ENCODE data around the gene NCLN.
A peak's percentile ranks its signal among the peaks of the same experiment; 100 is the strongest.
"Not testable (repeated sequence)": the region's sequence is repeated elsewhere in the genome, so short reads cannot be mapped to it uniquely, and the experiment has no call there.

NCLN gene

DNA sequence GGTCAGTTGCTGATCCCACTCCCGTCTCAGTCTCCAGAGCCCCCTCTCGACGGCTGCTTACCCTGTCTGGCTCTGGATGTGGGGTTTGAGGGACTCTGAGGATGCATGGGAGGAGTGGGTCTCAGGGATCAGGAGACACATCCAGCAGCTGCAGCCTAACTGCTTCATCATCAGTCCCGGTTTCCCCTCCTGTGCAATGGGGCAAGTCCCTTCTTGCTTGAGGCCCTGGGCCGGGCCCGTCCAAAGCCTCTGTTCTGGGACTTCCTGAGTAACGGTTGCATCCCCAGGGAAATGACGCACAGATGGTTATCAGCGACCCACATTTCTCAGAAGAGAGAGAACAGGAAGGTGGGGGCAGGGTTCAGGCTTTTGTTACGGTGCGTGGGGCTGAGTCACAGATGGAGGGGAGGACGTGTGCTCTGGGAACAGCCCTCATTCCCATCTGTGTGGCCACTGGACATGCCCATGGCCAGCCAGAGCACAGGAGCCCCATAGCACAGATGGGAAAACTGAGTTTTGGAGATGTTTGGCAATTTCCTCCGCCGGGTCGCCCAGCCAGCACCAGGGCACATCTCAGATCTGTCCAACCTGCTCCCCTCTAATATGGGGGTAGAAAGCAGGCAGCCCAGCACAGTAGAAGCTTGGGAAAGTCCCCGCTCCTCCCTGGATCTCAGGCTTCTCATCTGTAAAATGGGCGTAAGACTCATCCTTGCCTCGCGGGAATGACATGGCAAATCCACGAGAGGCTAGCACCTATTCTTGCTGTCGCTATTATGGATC lies 30.6 kb upstream of the NCLN start:
- peak; percentile 71 for DNase-seq (ENCODE audit: low spot score)

DNA sequence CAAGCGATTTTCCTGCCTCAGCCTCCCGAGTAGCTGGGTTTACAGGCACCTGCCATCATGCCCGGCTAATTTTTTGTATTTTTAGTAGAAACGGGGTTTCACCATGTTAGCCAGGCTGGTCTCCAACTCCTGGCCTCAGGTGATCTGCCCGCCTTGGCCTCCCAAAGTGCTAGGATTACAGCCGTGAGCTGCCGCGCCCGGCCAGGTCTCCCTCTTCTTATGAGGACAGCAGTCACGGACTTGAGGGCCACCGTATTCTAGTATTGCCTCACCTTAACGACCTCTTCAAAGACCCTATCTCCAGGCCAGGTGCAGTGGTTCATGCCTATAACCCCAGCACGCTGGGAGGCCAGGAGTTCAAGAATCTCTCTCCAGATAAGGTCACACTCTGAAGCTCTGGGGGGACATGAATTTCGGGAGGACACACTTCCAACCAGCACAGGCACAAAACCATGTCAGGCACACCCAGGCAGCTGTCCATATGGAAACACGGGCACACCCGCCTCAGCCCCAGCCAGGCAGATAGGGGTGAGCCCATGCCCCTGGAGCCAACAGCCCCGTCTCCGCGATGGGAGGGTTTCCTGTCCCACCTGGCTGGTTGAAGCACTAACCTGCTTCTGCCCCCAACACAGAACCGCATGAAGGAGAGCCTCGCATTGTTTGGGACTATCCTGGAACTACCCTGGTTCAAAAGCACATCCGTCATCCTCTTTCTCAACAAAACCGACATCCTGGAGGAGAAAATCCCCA lies 28.5 kb upstream of the NCLN start:
- DNase-seq (ENCODE audit: low spot score), result no peak

DNA sequence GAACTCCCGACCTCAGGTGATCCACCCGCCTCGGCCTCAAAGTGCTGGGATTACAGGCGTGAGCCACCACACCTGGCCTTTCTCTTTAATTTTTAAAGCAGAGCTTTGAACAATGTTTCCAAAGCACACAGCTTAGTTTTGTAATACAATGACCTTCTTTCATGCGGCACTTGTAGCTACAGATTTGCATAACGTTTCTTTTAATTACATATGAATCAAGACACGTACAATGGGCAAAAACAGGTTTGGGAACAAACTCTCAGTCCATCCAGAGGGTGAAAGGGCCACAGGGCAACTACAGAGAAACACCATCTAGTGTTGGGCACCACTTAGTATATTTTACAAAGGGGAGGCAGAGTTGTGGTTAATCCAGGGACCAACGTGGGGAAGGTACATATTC lies 26.2 kb upstream of the NCLN start:
- DNase-seq (ENCODE audit: low spot score), result no peak

DNA sequence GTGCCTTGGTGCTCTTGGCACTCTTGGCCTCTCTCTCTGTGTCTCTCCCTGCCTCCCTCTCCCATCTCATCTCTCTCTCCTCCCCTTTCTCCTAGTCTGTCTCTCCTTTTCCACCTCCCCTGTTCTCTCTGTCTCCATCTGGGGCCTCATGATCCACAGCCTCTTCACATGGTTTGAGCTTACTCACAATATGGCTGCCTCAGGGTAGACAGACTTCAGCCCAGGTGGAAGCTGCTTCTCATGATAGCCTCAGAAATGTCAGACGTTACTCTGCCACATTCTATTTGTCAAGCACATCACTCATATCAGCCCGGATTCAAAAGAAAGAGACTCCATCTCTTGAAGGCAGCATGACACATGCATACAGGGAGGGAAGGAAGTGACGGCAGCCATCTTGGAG lies 25.5 kb upstream of the NCLN start:
- no peak for DNase-seq (ENCODE audit: low spot score)

DNA sequence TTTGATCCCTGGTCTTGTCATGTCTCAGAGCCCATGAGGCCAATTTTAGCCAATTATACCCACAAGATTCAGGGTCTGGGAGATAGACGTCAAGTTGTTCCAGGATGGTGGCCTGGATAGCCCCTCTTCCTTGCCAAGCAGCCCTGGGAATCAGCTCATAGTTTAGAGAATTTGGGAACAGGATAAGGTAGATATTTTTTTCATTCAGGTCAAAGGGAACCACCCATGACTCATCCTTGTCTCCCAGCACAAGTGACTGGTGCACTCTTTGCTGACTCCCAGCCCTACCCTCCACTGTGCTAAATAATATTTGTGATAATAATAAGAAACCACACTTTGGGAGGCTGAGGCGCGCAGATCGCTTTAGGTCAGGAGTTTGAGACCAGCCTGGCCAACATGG lies 24.3 kb upstream of the NCLN start:
- DNase-seq (ENCODE audit: low spot score), result no peak

DNA sequence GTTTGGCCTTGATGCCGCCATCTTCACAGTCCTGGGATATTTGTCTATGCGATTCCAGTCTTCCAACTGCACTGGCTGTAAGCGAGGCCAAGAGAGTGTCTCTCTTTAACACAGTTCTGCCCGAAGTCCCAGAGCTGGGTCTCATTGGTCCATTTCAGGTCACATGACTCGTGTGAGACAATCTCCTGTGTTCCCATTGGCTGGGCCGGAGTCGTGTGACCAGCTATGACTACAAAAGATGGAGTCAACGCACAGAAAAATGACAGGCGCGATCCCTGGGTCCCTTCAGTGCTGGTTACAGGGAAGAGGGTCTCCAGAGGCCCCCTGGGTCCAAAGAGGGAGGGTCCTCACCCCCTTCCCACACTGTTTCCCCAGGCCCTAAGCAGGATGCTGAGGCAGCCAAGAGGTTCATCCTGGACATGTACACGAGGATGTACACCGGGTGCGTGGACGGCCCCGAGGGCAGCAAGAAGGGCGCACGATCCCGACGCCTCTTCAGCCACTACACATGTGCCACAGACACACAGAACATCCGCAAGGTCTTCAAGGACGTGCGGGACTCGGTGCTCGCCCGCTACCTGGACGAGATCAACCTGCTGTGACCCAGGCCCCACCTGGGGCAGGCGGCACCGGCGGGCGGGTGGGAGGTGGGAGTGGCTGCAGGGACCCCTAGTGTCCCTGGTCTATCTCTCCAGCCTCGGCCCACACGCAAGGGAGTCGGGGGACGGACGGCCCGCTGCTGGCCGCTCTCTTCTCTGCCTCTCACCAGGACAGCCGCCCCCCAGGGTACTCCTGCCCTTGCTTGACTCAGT lies 23.1 kb upstream of the NCLN start:
- DNase-seq (ENCODE audit: low spot score), result no peak

DNA sequence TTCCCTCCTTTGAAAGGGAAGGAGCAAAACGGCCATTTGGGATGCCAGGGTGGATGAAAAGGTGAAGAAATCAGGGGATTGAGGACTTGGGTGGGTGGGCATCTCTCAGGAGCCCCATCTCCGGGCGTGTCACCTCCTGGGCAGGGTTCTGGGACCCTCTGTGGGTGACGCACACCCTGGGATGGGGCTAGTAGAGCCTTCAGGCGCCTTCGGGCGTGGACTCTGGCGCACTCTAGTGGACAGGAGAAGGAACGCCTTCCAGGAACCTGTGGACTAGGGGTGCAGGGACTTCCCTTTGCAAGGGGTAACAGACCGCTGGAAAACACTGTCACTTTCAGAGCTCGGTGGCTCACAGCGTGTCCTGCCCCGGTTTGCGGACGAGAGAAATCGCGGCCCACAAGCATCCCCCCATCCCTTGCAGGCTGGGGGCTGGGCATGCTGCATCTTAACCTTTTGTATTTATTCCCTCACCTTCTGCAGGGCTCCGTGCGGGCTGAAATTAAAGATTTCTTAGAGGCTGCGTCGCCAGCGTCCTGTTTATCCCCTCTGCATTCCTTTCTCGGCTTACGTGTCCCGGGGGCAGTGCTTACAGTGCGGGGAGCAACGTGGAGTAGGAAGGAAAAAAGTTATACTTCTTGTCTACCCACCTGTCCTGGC lies 22.4 kb upstream of the NCLN start:
- DNase-seq (ENCODE audit: low spot score), result peak; percentile 65

DNA sequence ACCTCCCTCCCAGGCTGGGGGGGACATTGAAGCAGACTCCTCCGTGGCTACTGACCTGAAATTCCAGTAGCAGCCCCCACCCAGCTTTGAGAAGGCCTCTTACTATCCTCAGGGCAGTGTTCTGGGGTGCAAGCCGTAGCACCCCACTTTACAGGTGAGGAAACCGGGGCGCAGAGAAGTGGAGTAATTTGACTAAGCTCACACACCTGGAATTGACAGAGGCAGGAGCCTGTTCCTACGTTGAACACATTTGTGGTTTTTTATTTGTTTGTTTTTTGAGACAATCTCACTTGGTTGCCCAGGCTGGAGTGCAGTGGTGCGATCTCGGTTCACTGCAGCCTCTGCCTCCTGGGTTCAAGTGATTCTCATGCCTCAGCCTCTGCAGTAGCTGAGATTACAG lies 21.8 kb upstream of the NCLN start:
- no peak for DNase-seq (ENCODE audit: low spot score)

DNA sequence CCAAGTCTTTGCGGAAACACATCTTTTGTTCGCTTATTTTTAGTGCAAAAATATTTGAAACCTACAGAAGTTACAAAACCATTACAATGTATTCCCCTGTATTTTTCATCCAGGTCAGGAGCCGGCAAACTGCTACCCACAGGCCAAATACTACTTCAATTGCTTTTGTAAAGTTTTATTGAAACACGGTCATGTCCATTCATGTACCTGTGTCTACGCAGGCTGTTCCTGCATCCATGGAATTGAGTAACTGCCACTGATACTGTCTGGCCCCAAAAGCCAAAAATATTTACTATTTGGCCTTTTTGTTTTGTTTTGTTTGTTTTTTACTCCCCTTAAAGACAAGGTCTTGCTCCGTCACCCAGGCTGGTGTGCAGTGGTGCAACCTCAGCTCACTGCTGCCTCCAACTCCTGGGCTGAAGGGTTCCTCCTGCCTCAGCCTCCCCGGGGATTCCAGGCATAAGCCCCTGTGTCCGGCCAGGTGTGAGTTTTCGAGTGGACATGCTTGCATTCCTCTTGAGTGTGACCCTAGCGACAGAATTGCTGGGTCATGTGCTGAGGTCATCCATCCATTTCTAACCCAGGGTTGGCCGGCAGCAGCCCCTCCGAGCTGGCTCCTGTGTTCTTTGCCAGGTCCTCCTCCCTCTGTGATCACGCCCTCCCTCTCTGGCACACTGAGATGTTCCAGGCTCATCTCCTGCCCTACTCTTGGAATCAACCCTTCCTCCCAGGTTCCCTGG lies 18.0 kb upstream of the NCLN start:
- DNase-seq (ENCODE audit: low spot score), result no peak

DNA sequence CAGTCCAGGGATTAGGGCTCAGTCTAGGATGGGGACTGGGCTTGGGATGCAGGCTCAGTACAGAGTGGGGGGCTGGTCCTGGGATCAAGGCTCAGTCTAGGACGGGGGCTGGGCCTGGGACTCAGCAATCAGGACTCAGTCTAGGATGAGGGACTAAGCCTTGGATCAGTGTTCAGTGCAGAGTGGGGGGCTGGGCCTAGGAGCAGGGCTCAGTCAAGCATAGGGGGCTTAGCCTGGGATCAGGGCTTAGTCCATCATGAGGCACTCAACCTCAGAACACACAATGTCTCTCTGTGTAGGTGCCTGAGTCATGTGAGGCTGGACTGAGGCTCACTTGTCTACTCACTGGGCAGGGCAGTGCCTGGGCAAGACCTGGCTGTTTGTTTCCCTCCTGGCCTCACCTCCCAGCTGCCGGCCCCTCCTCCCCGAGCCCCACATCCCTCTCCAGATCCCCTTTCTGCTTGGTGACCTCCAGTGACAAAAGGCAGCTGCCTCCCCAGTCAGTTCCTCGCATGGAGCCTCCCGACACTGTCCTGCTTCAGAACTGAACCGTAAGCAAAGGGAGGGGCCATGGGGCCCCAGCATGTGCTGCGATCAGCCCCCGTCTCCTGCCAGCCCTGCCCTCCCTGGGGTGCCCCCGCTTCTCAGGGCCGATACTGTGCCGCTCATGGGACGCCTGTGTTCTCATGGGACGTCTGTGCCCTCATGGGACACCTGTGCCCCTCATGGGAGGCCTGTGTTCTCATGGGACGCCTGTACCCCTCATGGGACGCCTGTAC lies 13.6 kb upstream of the NCLN start:
- peak; percentile 39 for DNase-seq (ENCODE audit: low spot score)

DNA sequence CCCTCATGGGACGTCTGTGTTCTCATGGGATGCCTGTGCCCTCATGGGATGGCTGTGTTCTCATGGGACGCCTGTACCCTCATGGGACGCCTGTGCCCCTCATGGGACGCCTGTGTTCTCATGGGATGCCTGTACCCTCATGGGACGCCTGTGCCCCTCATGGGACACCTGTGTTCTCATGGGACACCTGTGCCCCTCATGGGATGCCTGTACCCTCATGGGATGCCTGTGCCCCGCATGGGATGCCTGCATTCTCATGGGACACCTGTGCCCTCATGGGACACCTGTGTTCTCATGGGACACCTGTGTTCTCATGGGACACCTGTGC lies 13.1 kb upstream of the NCLN start:
- DNase-seq (ENCODE audit: low spot score), result not testable (repeated sequence)

DNA sequence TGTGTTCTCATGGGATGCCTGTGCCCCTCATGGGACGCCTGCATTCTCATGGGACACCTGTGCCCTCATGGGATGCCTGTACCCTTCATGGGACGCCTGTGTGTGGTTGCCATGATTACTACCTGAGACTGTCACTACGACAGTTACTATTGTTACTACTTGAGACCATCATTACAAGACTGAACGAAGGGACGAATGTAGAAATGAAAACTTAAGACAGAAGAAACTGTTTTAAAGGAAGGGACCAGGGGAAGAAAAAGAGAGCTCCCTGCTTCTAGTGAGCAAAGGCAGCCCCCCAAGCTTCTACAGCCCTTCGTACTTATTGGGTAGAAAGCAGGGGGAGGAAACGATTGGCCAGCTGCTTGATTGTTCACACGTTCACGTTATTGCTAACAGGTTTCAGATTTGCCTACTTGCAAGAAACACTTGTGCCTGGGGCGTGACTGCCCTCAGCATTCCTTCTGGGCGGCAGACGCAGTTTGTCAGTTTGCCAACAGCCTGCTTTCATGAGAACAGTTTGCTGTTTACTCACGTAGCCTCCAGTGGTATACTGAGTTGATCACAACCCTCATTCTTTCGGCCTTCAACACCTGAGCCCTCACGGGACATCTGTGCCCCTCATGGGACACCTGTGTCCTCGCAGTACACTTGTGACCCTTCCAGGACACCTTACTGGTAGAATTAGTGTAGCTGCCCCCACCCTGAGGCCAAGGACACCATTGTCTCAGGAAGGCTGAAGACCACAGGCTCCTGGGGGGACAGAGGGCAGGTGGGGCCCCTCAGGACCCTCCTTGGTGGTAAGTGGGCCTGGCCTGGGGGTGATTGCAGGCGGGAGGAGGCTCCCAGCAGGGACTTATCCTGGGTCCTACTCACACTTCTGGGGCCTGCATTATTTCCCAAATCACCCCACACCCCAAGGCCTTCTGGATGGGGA lies 9.7 kb upstream of the NCLN start:
- DNase-seq (ENCODE audit: low spot score), result peak; percentile 42

DNA sequence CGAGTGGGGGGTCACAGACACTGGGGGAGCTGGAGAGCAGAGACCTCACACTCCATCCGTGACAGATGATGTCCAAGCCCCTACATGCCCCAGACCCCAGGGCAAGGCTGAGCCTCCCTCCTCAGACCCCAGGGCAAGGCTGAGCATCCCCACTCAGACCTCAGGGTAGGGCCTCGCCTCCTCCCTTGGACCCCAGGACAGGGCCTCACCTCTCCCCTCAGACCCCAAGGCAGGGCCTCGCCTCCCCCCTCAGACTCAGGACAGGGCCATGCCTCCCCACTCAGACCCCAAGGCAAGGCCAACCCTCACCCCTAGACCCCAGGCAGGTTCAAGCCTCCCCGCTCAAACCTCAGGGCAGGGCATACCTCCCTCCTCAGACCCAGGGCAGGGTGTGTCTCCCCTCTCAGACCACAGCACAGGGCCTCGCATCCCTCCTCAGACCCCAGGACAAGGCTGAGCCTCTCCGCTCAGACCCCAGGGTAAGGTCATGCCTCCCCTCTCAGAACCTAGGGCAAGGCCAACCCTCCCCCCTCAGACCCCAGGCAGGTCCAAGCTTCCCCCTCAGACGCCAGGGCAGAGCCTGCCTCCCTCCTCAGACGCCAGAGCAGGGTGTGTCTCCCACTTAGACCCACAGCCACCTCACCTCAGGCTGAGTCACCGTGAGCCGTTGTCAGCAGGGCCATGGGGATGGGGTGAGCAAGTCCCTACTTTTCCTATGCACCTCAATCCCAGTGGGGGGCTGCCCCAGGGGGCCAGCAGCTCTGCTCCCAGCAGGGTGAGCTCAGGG lies 8.8 kb upstream of the NCLN start:
- DNase-seq (ENCODE audit: low spot score), result peak; percentile 55

DNA sequence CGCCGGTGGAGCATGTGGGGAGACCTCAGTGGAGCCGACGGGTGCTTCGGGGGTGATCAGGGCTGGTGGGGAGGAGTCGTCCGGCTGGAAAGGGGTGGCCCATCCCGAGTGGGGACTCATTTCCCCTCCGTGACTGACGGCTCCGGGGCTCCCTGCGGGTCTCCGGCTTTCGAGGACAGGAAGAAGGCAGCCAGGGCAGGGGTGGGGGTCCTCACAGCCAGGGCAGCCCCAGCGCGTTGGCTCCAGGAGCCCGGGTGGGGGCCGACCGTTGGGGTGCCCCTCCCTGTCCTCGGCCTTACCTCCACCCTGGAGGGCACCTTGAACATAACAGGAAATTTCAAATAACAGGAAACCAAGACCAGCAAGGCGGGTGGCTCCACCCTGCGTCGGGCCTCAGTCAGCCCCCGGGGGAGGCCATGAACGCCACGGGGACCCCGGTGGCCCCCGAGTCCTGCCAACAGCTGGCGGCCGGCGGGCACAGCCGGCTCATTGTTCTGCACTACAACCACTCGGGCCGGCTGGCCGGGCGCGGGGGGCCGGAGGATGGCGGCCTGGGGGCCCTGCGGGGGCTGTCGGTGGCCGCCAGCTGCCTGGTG lies 7.3 kb upstream of the NCLN start, which contains the start of gene S1PR4:
S1PR4 (plus strand) TSS at position 393 of the 596 bp plus-strand sequence; CDS start at position 417, 24 bp downstream.
- DNase-seq (ENCODE audit: low spot score), result no peak

DNA sequence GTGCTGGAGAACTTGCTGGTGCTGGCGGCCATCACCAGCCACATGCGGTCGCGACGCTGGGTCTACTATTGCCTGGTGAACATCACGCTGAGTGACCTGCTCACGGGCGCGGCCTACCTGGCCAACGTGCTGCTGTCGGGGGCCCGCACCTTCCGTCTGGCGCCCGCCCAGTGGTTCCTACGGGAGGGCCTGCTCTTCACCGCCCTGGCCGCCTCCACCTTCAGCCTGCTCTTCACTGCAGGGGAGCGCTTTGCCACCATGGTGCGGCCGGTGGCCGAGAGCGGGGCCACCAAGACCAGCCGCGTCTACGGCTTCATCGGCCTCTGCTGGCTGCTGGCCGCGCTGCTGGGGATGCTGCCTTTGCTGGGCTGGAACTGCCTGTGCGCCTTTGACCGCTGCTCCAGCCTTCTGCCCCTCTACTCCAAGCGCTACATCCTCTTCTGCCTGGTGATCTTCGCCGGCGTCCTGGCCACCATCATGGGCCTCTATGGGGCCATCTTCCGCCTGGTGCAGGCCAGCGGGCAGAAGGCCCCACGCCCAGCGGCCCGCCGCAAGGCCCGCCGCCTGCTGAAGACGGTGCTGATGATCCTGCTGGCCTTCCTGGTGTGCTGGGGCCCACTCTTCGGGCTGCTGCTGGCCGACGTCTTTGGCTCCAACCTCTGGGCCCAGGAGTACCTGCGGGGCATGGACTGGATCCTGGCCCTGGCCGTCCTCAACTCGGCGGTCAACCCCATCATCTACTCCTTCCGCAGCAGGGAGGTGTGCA lies 6.6 kb upstream of the NCLN start:
- no peak for DNase-seq (ENCODE audit: low spot score)

DNA sequence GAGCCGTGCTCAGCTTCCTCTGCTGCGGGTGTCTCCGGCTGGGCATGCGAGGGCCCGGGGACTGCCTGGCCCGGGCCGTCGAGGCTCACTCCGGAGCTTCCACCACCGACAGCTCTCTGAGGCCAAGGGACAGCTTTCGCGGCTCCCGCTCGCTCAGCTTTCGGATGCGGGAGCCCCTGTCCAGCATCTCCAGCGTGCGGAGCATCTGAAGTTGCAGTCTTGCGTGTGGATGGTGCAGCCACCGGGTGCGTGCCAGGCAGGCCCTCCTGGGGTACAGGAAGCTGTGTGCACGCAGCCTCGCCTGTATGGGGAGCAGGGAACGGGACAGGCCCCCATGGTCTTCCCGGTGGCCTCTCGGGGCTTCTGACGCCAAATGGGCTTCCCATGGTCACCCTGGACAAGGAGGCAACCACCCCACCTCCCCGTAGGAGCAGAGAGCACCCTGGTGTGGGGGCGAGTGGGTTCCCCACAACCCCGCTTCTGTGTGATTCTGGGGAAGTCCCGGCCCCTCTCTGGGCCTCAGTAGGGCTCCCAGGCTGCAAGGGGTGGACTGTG lies 5.9 kb upstream of the NCLN start:
- no peak for DNase-seq (ENCODE audit: low spot score)

All from SW480 (cell line).